ENCODE data around the gene XKR7.
"Not testable (repeated sequence)": the region's sequence is repeated elsewhere in the genome, so short reads cannot be mapped to it uniquely, and the experiment has no call there.

Gene XKR7

DNA sequence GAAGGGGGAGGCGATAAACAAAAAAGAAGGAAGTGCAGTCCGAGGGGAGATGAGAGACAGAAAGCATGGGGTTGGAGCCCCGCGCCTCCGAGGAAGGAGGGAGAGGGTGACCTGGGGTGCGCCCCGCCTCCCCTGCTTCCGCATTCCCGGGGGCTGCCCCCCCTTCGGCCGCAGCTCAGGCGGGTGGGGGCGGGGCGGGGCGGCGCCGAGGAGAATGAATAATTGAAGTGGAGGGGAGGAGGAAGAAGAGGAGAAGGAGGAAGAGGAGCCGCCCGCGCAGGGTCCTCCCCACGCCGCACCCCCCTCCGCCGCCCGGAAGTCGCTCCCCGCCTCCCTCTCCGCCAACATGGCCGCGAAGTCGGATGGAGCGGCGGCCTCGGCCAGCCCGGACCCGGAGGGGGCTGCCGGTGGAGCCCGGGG lies at the start of gene XKR7:
TSS of gene XKR7 (plus strand) at position 322 of the 420 bp plus-strand sequence. CDS start at position 347, 25 bp downstream.
- DNase-seq: peak; percentile 43

DNA sequence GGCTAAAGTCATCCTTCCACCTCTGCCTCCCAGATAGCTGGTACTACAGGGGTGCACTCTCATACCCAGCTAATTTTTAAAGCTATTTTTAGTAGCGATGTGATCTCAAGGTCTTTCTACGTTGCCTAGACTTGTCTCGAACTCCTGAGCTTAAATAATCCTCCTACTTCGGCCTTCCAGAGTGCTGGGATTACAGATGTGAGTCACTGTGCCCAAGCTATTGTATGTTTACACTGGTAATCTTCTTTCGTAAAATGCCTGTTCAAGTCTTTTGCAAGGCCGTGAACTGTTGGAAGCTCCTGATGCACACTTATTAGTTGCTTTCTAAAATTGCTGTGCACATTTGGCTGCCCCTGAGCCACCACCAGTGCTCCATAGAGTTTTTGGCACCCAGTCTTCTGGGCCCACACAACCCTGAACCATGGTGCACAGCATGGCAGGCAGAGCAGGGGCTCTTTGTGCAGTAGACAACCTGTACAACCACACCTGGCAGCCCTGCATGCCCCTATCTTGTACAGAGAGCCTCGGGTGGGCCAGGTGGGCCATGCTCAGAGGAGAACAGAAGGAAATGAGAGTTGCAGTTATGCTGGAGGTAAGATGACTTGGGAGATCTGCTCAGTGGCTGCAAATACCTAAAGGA lies 49.4 kb upstream of the XKR7 start:
- DNase-seq: no peak

- DNase-seq: no peak
Observed at GRCh38 chr20:31919410-31920155, 48.4 kb upstream of the XKR7 start.

GRCh38 chr20:31920275-31920855 lies 47.6 kb upstream of the XKR7 start:
- DNase-seq: no peak

DNA sequence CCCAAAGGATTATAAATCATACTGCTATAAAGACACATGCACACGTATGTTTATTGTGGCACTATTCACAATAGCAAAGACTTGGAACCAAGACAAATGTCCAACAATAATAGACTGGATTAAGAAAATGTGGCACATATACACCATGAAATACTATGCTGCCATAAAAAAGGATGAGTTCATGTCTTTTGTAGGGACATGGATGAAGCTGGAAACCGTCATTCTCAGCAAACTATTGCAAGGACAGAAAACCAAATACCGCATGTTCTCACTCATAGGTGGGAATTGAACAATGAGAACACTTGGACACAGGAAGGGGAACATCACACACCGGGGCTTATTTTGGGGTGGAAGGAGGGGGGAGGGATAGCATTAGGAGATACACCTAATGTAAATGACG lies 46.5 kb upstream of the XKR7 start:
- not testable (repeated sequence) for DNase-seq

DNA sequence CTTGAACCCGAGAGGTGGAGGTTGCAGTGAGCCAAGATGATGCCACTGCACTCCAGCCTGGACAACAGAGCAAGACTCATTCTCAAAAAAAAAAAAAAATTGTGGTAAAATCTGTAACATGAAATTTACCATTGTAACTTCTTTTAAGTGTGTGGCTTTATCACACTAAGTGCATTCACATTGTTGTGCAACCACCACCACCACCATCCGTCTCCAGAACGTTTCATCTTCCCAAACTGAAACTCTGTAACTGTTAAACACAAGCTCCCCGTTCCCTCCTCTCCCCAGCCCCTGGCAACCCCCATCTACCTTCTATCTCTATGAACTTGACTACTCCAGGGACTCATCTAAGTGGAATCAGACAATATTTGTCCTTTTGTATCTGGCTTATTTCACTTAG lies 45.8 kb upstream of the XKR7 start:
- DNase-seq: no peak

GRCh38 chr20:31922588-31922987 lies 45.4 kb upstream of the XKR7 start:
- DNase-seq: no peak

DNA sequence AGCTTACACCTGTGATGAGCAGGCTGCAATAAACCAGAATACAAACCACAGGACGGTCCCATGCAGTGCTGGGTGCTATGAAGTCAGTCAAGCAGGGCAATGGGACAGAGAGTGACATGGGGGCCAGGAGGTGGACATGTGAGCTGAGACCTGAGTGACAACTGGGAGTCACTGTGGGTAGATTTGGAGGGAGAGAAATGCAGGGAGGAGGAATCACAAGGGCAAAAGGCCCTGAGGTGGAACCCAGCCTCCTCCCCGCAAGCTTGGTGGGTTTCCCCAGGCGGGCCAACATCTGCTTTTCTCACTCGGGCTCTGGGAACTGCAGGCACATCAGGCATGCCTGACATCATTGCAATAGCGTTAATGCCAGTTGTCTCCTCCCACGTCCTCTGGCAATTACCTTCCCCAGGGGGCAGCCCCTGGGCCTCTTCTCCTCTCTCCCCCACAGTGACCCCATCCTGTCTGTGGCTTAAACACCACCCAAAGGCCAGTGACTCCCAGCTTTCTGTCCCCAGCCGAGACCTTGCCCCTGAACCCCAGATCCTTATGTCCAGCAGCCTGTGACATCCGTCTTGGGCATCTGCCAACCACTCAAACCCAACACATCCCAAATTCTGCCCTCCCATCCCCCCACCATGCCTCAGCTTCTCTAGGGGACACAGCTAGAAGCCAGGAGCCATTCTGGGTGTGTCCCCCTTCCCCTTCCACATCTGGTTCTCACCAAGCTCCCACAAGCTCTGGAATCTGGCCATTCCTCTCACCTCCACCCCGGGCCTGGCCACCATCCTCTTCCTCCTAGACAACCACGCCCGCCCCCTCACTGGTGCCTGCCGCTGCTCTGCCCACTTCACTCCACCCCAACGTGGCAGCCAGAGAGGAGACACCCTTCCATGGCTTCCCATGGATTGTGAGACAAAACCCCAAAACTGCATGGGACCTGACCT lies 44.3 kb upstream of the XKR7 start:
- no peak for DNase-seq

GRCh38 chr20:31924561-31924960 lies 43.4 kb upstream of the XKR7 start:
- no peak for DNase-seq

GRCh38 chr20:31925631-31926030 lies 42.3 kb upstream of the XKR7 start:
- no peak for DNase-seq

- no peak for DNase-seq
Observed at GRCh38 chr20:31926493-31926892, 41.5 kb upstream of the XKR7 start.

DNA sequence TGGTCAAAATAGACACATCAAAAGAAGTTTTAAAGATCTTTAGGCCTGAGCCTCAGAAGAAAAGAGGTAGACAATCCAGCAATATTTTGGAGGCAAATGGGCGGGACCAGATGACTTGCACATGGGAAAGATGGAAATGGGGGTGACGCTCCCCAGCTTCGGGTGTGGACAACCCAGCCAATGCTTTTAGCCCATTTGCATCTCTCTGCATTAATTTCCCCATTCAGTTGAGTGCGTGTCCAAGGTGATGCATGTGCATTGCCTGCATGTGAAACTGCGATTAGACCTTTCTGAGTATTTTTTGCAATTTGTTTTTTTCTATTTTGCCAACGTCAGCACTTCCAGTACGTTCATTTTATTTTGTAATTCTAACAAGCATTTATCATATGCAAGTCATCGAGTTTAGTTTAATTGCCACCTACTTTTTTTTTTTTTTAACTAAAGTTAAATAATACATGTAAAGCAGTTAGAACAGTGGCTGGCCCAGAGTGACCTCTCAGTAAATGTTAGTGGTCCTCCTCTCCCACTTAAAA lies 40.3 kb upstream of the XKR7 start:
- DNase-seq: no peak

DNA sequence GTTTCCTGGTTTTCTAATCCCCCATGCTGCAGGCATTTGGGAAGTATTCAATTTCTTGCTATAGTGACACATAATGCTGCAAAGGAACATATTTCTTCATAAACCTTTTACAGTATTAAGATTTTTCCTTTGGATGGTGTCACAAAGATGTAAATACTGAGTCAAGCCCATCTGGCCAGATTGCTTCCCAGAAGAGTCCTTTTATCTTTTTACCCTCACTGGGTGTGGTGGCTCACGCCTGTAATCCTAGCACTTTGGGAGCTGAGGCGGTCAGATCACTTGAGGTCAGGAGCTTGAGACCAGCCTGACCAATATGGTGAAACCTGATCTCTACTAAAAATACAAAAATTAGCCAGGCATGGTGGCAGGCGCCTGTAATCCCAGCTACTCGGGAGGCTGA lies 38.3 kb upstream of the XKR7 start:
- DNase-seq: peak; percentile 67

- no peak for DNase-seq
Observed at GRCh38 chr20:31930779-31931178, 37.2 kb upstream of the XKR7 start.

GRCh38 chr20:31933698-31934097 lies 34.3 kb upstream of the XKR7 start:
- DNase-seq: no peak

DNA sequence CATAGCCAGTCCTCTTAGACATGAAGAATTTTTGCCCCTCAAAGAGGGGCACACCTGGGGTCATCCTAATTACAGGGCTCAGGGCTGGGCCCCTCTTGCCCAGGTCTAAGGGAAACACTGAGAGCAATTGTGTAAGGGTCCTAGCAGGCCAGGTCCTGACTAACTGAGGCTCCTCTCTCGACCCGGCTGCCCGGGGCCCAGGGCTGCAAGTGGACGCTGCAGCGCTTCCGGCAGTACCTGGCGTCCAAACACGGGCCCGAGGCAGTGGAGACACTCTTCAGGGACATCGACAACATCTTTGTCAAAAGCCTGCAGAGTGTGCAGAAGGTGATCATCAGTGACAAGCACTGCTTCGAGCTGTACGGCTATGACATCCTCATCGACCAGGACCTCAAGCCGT lies 33.5 kb upstream of the XKR7 start:
- no peak for DNase-seq

DNA sequence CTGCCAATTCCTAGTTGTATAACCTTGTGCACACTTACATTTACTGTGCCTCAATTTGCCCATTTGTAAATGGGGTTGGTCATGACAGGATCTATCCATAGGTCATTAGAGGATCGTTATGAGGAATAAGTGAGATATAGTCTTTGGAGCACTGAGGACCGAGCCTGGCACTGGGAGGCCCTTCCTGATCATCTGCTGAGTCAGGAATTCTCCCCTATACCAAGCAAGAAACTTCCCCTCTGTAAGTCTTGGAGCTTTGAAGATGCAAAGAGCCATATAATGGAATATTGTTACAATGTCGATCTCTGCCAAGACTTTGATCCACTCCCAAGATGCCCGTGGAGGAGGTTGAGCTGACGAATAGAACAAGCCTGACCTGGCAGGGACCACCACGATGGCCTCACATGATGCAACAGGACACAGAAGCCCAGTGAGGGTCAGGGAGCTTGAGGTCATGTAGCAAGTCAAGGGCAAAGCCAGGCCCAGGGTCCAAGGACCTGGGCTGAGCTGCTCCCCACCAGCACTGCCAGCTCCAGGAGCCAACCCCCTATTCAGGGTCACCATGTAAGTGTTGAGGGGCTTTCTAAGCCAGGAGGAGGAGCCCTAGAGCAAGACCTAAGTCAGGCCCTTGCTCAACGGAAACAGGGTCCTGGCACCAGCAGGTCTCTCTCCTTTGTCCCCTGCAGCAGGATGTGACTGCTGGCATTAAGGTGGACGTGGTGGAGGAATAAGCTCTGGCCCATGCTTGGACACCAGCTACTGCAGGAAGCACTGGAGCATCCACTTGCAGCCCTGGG lies 32.8 kb upstream of the XKR7 start:
- no peak for DNase-seq

DNA sequence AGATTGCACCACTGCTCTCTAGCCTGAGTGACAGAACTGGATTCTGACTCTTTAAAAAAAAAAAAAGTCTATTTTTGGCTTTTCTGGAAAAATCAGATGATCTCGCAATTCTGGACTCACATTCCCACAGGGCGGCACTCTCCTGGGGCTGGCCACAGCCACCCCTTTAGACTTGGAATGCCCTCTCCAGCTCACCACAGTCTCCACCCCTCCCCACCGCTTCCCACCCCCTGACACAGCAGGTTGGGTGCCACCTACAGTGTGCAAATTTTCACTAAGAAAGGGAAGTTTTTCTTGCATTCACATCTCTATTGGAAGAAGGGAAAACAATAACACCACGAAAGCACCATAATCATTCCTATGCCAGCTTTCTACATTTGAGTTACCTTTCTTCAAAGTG lies 31.5 kb upstream of the XKR7 start:
- no peak for DNase-seq

GRCh38 chr20:31937820-31938219 lies 30.1 kb upstream of the XKR7 start:
- no peak for DNase-seq

GRCh38 chr20:31939661-31940060 lies 28.3 kb upstream of the XKR7 start:
- DNase-seq: no peak

DNA sequence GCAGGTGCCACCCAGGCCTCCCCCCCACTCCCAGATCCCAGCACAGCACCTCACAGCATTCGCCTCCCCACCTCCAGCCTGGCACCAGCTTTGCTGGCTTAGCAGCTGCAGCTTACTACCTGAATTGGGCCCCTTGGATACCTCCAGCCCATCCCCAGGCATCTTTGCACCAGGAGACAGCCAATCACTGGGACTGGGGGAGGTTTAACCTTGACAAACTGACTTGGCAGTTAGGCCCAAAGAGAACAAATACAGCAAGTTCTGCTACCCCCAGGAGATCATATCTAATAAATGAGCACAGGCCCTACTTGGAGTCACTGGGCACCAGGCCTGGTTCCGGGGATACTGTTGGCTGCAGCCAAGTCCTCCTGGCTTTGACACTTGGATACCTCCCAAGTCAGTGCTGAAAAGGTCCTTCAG lies 24.9 kb upstream of the XKR7 start:
- no peak for DNase-seq

DNA sequence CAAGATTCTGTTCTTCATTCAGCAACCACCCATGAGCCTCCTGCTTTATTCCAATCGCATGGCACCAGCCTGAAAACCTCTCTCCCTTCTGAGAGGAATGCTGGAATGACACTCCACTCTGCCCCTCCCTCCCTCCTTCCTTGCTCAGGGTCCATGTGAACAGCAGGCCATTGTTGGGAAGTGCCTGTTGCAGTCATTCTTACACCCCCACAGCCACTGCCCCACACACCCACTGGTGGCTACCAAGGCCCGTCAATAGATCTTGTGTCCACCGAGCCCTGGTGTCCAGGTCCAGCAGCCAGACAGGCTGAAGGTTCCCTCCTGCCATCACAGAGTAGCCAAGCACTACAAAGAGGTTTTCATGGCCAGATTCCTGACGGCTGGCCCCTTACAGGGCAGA lies 22.6 kb upstream of the XKR7 start:
- no peak for DNase-seq

Data from NCI-H524 treated with DMSO at 0.1 percent for 48 hours (cell line).